Measurements from ENCODE around the gene FARSB. TPM values are rescaled to one million over a fixed set of nuclear protein-coding genes. Genes with fewer than 3 reads are reported as not detected.

Gene FARSB
- total RNA-seq, 2 experiments from 2014 or later: 46.4 to 46.8 TPM

DNA sequence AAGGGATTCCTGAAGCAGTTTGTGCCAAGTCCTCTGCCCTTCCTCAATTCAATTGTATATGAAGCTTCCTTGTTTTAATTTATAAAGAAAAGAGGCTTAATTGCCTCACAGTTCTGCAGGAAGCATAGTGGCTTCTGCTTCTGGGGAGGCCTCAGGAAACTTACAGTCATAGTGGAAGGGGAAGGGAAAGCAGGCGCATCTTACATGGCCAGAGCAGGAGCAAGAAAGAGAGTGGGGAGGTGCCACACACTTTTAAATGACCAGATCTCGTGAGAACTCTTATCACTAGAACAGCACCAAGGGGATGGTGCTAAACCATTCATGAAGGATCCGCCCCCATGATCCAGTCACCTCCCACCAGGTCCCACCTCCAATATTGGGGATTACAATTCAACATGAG, 117.4 kb downstream of the FARSB start:
- Mint-ChIP-seq H3K27me3 (ENCODE audit: low read depth) (peaks cover 12% of the 10 kb centered on the region), H3K4me1 (ENCODE audit: low read depth) (no peaks in the 10 kb centered on the region), H3K36me3 (ENCODE audit: low read depth) (no peaks in the 10 kb centered on the region), H3K9me3 (no peaks in the 10 kb centered on the region), H3K4me3 (no peak overlapping the region), H3K27ac (no peak overlapping the region)
- intact Hi-C loops (cut with micrococcal nuclease): no loop called here
- CTCF ChIA-PET: interaction anchor here (1.2 kb wide), 1 partner anchor 23 kb away, joined by 3 read pairs; no protein-coding TSS in a partner anchor
- DNase-seq: no peak

DNA sequence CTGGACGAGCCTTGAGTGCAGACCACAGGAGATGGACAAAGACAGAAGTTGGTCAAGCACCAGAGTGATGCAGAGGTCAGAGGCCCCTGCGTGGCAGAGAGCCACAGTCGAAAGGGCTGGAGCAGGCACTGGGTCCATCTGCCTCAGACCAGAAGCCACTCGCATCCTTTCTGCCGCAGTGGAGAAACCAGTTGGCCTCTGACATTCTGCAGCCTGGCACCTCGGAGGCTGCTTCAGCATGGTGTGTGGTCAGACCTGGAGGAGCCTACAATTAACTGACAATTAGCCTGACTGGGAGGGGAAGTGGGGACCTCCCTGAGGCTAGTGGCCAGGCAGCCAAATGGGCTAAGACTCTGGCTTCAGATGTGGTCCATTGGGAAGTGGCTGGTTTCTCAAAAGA, 120.4 kb downstream of the FARSB start:
- intact Hi-C loops (cut with micrococcal nuclease): no loop called here
- H3K36me3 Mint-ChIP-seq (ENCODE audit: low read depth): no peaks in the 10 kb centered on the region
- no peaks in the 10 kb centered on the region for H3K4me1 Mint-ChIP-seq (ENCODE audit: low read depth)
- H3K4me3 Mint-ChIP-seq: no peak overlapping the region
- H3K27me3 Mint-ChIP-seq (ENCODE audit: low read depth): peaks cover 10% of the 10 kb centered on the region
- CTCF ChIA-PET: interaction anchor here (0.6 kb wide), 1 partner anchor 218 kb away, joined by 3 read pairs; no protein-coding TSS in a partner anchor
- H3K27ac Mint-ChIP-seq: no peak overlapping the region
- no peaks in the 10 kb centered on the region for H3K9me3 Mint-ChIP-seq
- no peak for DNase-seq

- CTCF ChIA-PET: interaction anchor here (0.7 kb wide), 1 partner anchor 513 kb away, joined by 3 read pairs; no protein-coding TSS in a partner anchor
- intact Hi-C loops (cut with micrococcal nuclease): no loop called here
- Mint-ChIP-seq H3K9me3 (no peaks in the 10 kb centered on the region), H3K4me1 (ENCODE audit: low read depth) (no peaks in the 10 kb centered on the region), H3K27me3 (ENCODE audit: low read depth) (peaks cover 7% of the 10 kb centered on the region), H3K36me3 (ENCODE audit: low read depth) (no peaks in the 10 kb centered on the region), H3K27ac (no peak overlapping the region), H3K4me3 (no peak overlapping the region)
- no peak for DNase-seq
Observed at GRCh38 chr2:222532315-222532714, 123.6 kb downstream of the FARSB start.

GRCh38 chr2:222526480-222527277, 129.2 kb downstream of the FARSB start:
- H3K4me3 Mint-ChIP-seq: no peak overlapping the region
- no peak overlapping the region for H3K27ac Mint-ChIP-seq
- peaks cover 2% of the 10 kb centered on the region for H3K9me3 Mint-ChIP-seq
- peaks cover 3% of the 10 kb centered on the region for H3K36me3 Mint-ChIP-seq (ENCODE audit: low read depth)
- CTCF ChIA-PET: no interaction called here
- DNase-seq: no peak
- H3K27me3 Mint-ChIP-seq (ENCODE audit: low read depth): peaks cover 2% of the 10 kb centered on the region
- intact Hi-C loops (cut with micrococcal nuclease): no loop called here
- H3K4me1 Mint-ChIP-seq (ENCODE audit: low read depth): no peaks in the 10 kb centered on the region

DNA sequence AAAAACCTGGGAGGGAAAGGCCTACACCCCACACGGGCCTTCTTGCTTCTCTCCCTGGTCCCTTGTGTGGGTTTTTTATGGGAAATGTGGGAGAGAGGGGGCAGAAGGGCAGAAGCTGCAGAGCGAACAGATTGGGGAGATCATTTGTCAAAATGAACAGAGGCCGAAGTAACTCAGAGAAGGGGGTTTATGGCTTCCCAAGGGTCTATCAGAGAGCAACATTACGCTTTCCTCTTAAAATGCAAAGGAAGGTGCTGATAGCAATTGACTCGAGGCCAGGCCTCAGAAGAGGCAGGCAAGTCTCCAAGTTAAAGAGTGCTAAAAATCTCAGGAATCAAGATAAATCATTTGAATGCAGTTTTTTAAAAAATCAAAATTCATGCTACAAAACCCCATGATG, 130.1 kb downstream of the FARSB start:
- Mint-ChIP-seq H3K4me1 (ENCODE audit: low read depth) (no peaks in the 10 kb centered on the region), H3K4me3 (no peak overlapping the region), H3K36me3 (ENCODE audit: low read depth) (peaks cover 3% of the 10 kb centered on the region), H3K9me3 (peaks cover 2% of the 10 kb centered on the region), H3K27ac (no peak overlapping the region), H3K27me3 (ENCODE audit: low read depth) (peaks cover 5% of the 10 kb centered on the region)
- DNase-seq: no peak
- intact Hi-C loops (cut with micrococcal nuclease): no loop called here
- CTCF ChIA-PET: no interaction called here

DNA sequence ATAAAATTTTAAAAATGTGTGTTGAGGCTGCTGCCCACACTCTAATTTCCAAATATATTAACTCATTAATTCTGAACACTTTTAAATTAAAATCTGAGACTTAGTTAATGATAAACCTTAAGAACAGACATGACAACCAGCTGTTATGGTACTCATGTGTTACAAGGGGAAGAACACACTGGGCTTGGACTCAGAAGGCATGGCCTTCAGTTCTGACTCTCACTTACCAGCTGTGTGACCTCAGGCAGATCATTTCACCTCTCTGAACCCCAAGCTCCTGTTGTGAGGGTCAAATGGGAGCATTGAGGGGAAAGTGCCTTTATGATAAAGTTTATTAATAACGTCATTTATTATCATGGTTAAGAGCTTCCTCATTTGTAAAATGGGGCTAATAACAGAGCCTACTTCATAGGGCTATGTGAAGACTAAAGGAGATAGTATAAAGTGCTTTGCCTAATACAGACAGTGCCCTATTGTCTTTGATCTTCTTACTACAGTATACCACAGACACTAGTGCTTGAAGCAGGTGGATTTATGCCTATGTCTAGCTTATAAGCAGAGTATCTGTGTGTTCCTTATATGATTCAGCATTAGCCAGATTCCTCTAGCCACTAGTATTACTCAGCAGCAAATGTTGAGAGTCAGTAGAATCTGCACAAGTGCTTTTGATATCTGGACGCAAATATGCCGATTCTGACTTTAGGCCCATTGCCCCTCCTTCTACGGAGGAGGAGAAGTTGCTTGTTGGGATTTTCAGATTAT, 131.9 kb downstream of the FARSB start:
- peaks cover 2% of the 10 kb centered on the region for H3K27me3 Mint-ChIP-seq (ENCODE audit: low read depth)
- no peak overlapping the region for H3K4me3 Mint-ChIP-seq
- peaks cover 3% of the 10 kb centered on the region for H3K36me3 Mint-ChIP-seq (ENCODE audit: low read depth)
- H3K27ac Mint-ChIP-seq: no peak overlapping the region
- H3K4me1 Mint-ChIP-seq (ENCODE audit: low read depth): no peaks in the 10 kb centered on the region
- intact Hi-C loops (cut with micrococcal nuclease): no loop called here
- peaks cover 2% of the 10 kb centered on the region for H3K9me3 Mint-ChIP-seq
- CTCF ChIA-PET: interaction anchor here (1.0 kb wide), 1 partner anchor 38 kb away, joined by 3 read pairs; no protein-coding TSS in a partner anchor
- DNase-seq: no peak

DNA sequence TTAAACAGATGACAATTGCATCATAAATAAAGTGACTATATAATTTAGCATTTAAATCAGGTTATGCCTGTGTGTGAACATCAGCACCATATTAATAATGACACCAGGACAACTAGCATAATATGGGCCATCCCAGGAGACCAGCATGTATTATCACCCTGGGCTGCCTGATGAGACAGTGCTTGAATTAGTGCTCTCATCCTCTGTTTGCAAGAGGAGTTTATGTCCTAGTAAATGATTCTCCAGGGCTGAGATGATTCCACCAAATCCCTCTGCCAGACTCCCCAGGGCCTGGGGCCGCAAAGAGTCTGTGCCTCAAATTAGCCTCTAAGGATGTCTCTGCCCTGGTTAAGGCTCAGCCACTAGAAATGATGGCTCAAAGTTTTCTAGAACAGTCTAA, 133.8 kb downstream of the FARSB start:
- peaks cover 2% of the 10 kb centered on the region for H3K9me3 Mint-ChIP-seq

GRCh38 chr2:222521099-222521498, 134.8 kb downstream of the FARSB start:
- Mint-ChIP-seq H3K9me3 (no peaks in the 10 kb centered on the region), H3K36me3 (ENCODE audit: low read depth) (peaks cover 3% of the 10 kb centered on the region), H3K27me3 (ENCODE audit: low read depth) (peaks cover 11% of the 10 kb centered on the region), H3K4me1 (ENCODE audit: low read depth) (no peaks in the 10 kb centered on the region), H3K27ac (no peak overlapping the region), H3K4me3 (no peak overlapping the region)
- intact Hi-C loops (cut with micrococcal nuclease): no loop called here
- CTCF ChIA-PET: no interaction called here
- DNase-seq: no peak

More for the DNA sequence above, 133.8 kb downstream of the FARSB start:
- no peaks in the 10 kb centered on the region for H3K4me1 Mint-ChIP-seq (ENCODE audit: low read depth)
- H3K27me3 Mint-ChIP-seq (ENCODE audit: low read depth): peaks cover 10% of the 10 kb centered on the region
- H3K36me3 Mint-ChIP-seq (ENCODE audit: low read depth): peaks cover 3% of the 10 kb centered on the region
- H3K4me3 Mint-ChIP-seq: no peak overlapping the region
- intact Hi-C loops (cut with micrococcal nuclease): no loop called here
- DNase-seq: no peak
- H3K27ac Mint-ChIP-seq: no peak overlapping the region
- CTCF ChIA-PET: interaction anchor here (0.6 kb wide), 1 partner anchor 92 kb away, joined by 3 read pairs; no protein-coding TSS in a partner anchor

Other genes with a start within 250 kb of the FARSB start
- 1 to 10 TPM; 7.0 to 7.1 TPM for gene SGPP2, start 231.5 kb downstream of the FARSB start, total RNA-seq
- gene MOGAT1, start 15.6 kb upstream of the FARSB start, total RNA-seq: not detected
- gene ACSL3, start 204.9 kb upstream of the FARSB start, total RNA-seq: 10 to 100 TPM; 35.1 to 36.1 TPM